ENCODE data around the gene TERC.

The TERC gene

GRCh38 chr3:169787120-169787519, 22.3 kb upstream of the TERC start:
- no peak for DNase-seq (ENCODE audit: extremely low spot score)
- ChIA-PET POLR2A (no interaction called here), CTCF (no interaction called here)
- no peak for TF ChIP-seq ZNF384 (IDR thresholded peaks at IDR 0.05)
- no peak for TF ChIP-seq FOXA1 (IDR thresholded peaks at IDR 0.05)
- no peak for TF ChIP-seq LEF1 (IDR thresholded peaks at IDR 0.05; ENCODE audit: borderline replicate concordance)
- no peak for TF ChIP-seq BHLHE40 (IDR thresholded peaks at IDR 0.05; ENCODE audit: borderline replicate concordance)
- TF ChIP-seq NFRKB (IDR thresholded peaks at IDR 0.05) = no peak
- TF ChIP-seq ARNT (IDR thresholded peaks at IDR 0.05) = no peak
- no peak for TF ChIP-seq FOXK2 (IDR thresholded peaks at IDR 0.05)
- no peak for TF ChIP-seq CTBP1 (IDR thresholded peaks at IDR 0.05; ENCODE audit: borderline replicate concordance)
- no peak for TF ChIP-seq SUZ12 (IDR thresholded peaks at IDR 0.05)
- TF ChIP-seq SP1 (IDR thresholded peaks at IDR 0.05) = no peak

GRCh38 chr3:169781209-169781855, 16.5 kb upstream of the TERC start:
- POLR2A ChIA-PET = no interaction called here
- TF ChIP-seq FOXA1 (IDR thresholded peaks at IDR 0.05) = no peak
- TF ChIP-seq ELF4 (IDR thresholded peaks at IDR 0.05) = no peak
- no peak for TF ChIP-seq TARDBP (IDR thresholded peaks at IDR 0.05)
- TF ChIP-seq HDGF (IDR thresholded peaks at IDR 0.05; ENCODE audit: borderline replicate concordance) = no peak
- CTCF ChIA-PET = no interaction called here
- no peak for DNase-seq (ENCODE audit: extremely low spot score)

- CTCF ChIA-PET = no interaction called here
- POLR2A ChIA-PET = no interaction called here
- DNase-seq (ENCODE audit: extremely low spot score) = no peak
- TF ChIP-seq SUZ12 (IDR thresholded peaks at IDR 0.05) (no peak), PKNOX1 (IDR thresholded peaks at IDR 0.05) (no peak), HDGF (IDR thresholded peaks at IDR 0.05; ENCODE audit: borderline replicate concordance) (no peak)
Observed at GRCh38 chr3:169780742-169781141, 15.9 kb upstream of the TERC start.

GRCh38 chr3:169777822-169778221, 13.0 kb upstream of the TERC start:
- POLR2A ChIA-PET = no interaction called here
- TF ChIP-seq L3MBTL2 (conservative IDR thresholded peaks at IDR 0.05) = no peak
- TF ChIP-seq FOXK2 (IDR thresholded peaks at IDR 0.05) = no peak
- TF ChIP-seq FOXA1 (IDR thresholded peaks at IDR 0.05) = no peak
- TF ChIP-seq SUZ12 (IDR thresholded peaks at IDR 0.05) = no peak
- TF ChIP-seq ZNF384 (IDR thresholded peaks at IDR 0.05) = no peak
- CTCF ChIA-PET = no interaction called here
- no peak for DNase-seq (ENCODE audit: extremely low spot score)

- CTCF ChIA-PET = no interaction called here
- no peak for DNase-seq (ENCODE audit: extremely low spot score)
- TF ChIP-seq SUZ12 (IDR thresholded peaks at IDR 0.05) = no peak
- TF ChIP-seq PKNOX1 (IDR thresholded peaks at IDR 0.05) = no peak
- TF ChIP-seq L3MBTL2 (conservative IDR thresholded peaks at IDR 0.05) = no peak
- POLR2A ChIA-PET = no interaction called here
Observed at GRCh38 chr3:169774186-169774585, 9.3 kb upstream of the TERC start.

- DNase-seq (ENCODE audit: extremely low spot score) = peak; percentile 74
- ChIA-PET POLR2A (interaction anchor here (0.5 to 2.1 kb wide), 5 partner anchors 9 to 238 kb away, joined by 3 to 18 read pairs (median 4); partner anchors contain the start of genes LRRC34, LRRIQ4 and TERC), CTCF (no interaction called here)
- no peak for TF ChIP-seq ZNF384 (IDR thresholded peaks at IDR 0.05)
- TF ChIP-seq NFRKB (IDR thresholded peaks at IDR 0.05) = peak; percentile 53; the same call in 1 of the 2 replicates
- peak; percentile 25; the same call in 1 of the 2 replicates for TF ChIP-seq PKNOX1 (IDR thresholded peaks at IDR 0.05)
- no peak for TF ChIP-seq HDGF (IDR thresholded peaks at IDR 0.05; ENCODE audit: borderline replicate concordance)
- TF ChIP-seq TARDBP (IDR thresholded peaks at IDR 0.05) = peak; percentile 68
- peak; percentile 49; the same call in 1 of the 2 replicates for TF ChIP-seq ELF4 (IDR thresholded peaks at IDR 0.05)
Observed at GRCh38 chr3:169772897-169773816, 8.3 kb upstream of the TERC start, which contains the start of gene MYNN. Gene MYNN (plus strand): TSS chr3:169773396. CDS start chr3:169774296, 900 bp downstream.

- ChIA-PET POLR2A (interaction anchor here (0.7 to 2.1 kb wide), 4 partner anchors 8 to 239 kb away, joined by 3 to 18 read pairs (median 8); partner anchors contain the start of genes LRRC34, LRRIQ4 and TERC), CTCF (no interaction called here)
- peak; percentile 50 for DNase-seq (ENCODE audit: extremely low spot score)
- TF ChIP-seq PKNOX1 (IDR thresholded peaks at IDR 0.05) (peak; percentile 33), HDGF (IDR thresholded peaks at IDR 0.05; ENCODE audit: borderline replicate concordance) (no peak), L3MBTL2 (conservative IDR thresholded peaks at IDR 0.05) (peak; percentile 96), ZNF384 (IDR thresholded peaks at IDR 0.05) (peak; percentile 89; the same call in 1 of the 2 replicates), CTBP1 (IDR thresholded peaks at IDR 0.05; ENCODE audit: borderline replicate concordance) (no peak)
Observed at GRCh38 chr3:169772305-169772896, 7.5 kb upstream of the TERC start.

Measured in HEK293T (cell line).